SK-N-SH treated with all-trans-retinoic acid at 6 μM for 48 hours (cell line): Measurements from ENCODE around the gene AP1S2.

Experiments used
- ATAC-seq: fragments of 200-7000 bp; cut with Tn5 transposase; 3 replicates; pipeline ENCODE4 v1.9.1; 2020; ENCODE audit warnings: mild to moderate bottlenecking, moderate library complexity
- ARNTL ChIP-seq: fragments of 450-650 bp; formaldehyde crosslinking; IDR thresholded peaks from 2 replicates; pipeline ENCODE4 v1.5.0; 2020; ENCODE audit warnings: low read depth, mild to moderate bottlenecking, moderate library complexity, borderline replicate concordance
- CSDC2 ChIP-seq: fragments of 250-450 bp; sonication (Bioruptor Pico); IDR thresholded peaks from 2 replicates; pipeline ENCODE4 v1.5.0; 2020; ENCODE audit warnings: mild to moderate bottlenecking, moderate library complexity
- ESRRG ChIP-seq: fragments of 250-450 bp; sonication (Bioruptor Pico); IDR thresholded peaks from 2 replicates; pipeline ENCODE4 v1.6.1; 2021; ENCODE audit warnings: mild to moderate bottlenecking
- GLIS3 ChIP-seq: fragments of 250-450 bp; sonication (Bioruptor Pico); IDR thresholded peaks from 2 replicates; pipeline ENCODE4 v1.5.0; 2020; ENCODE audit warnings: mild to moderate bottlenecking, moderate library complexity
- ISL1 ChIP-seq: fragments of 250-450 bp; sonication (Bioruptor Pico); IDR thresholded peaks from 2 replicates; pipeline ENCODE4 v2.1.2; 2022; ENCODE audit warnings: mild to moderate bottlenecking, moderate library complexity
- OSR1 ChIP-seq: fragments of 250-450 bp; sonication (Bioruptor Pico); IDR thresholded peaks from 2 replicates; pipeline ENCODE4 v1.8.0; 2022; ENCODE audit warnings: moderate library complexity, mild to moderate bottlenecking, inconsistent platforms
- PPARA ChIP-seq: fragments of 250-450 bp; sonication (Bioruptor Pico); IDR thresholded peaks from 2 replicates; pipeline ENCODE4 v1.5.0; 2020; ENCODE audit warnings: mild to moderate bottlenecking, borderline replicate concordance
- RARB ChIP-seq: fragments of 250-450 bp; sonication (Bioruptor Pico); IDR thresholded peaks from 2 replicates; pipeline ENCODE4 v1.8.0; 2021; ENCODE audit warnings: mild to moderate bottlenecking, moderate library complexity
- SNAI2 ChIP-seq: fragments of 250-450 bp; sonication (Bioruptor Pico); IDR thresholded peaks from 2 replicates; pipeline ENCODE4 v1.5.0; 2020; ENCODE audit warnings: mild to moderate bottlenecking, moderate library complexity
- TCF4 ChIP-seq: fragments of 250-450 bp; sonication (Bioruptor Pico); IDR thresholded peaks from 2 replicates; pipeline ENCODE4 v1.8.0; 2021; ENCODE audit warnings: mild to moderate bottlenecking, moderate library complexity, borderline replicate concordance
- TOX ChIP-seq: fragments of 250-450 bp; sonication (Bioruptor Pico); IDR thresholded peaks from 2 replicates; pipeline ENCODE4 v1.8.0; 2021; ENCODE audit warnings: mild to moderate bottlenecking, moderate library complexity, borderline replicate concordance
- ZC3H10 ChIP-seq: fragments of 250-450 bp; sonication (Bioruptor Pico); IDR thresholded peaks from 2 replicates; pipeline ENCODE4 v1.5.1; 2021; ENCODE audit warnings: mild to moderate bottlenecking, moderate library complexity
- ZFP3 ChIP-seq: fragments of 250-450 bp; sonication (Bioruptor Pico); IDR thresholded peaks from 2 replicates; pipeline ENCODE4 v1.5.0; 2020; ENCODE audit warnings: mild to moderate bottlenecking, moderate library complexity
- ZFP30 ChIP-seq: fragments of 450-650 bp; formaldehyde crosslinking; IDR thresholded peaks from 2 replicates; pipeline ENCODE4 v1.5.0; 2022; ENCODE audit warnings: mild to moderate bottlenecking, moderate library complexity
- ZNF565 ChIP-seq: fragments of 450-650 bp; formaldehyde crosslinking; conservative IDR thresholded peaks from 2 replicates; pipeline ENCODE4 v1.5.0; 2020; ENCODE audit warnings: low read depth, mild to moderate bottlenecking, moderate library complexity
- ZNF70 ChIP-seq: fragments of 450-650 bp; formaldehyde crosslinking; IDR thresholded peaks from 2 replicates; pipeline ENCODE4 v1.5.0; 2020; ENCODE audit warnings: mild to moderate bottlenecking, moderate library complexity
- ZNF8 ChIP-seq: fragments of 450-650 bp; formaldehyde crosslinking; IDR thresholded peaks from 2 replicates; pipeline ENCODE4 v1.5.0; 2020; ENCODE audit warnings: mild to moderate bottlenecking, moderate library complexity
- TF ChIP-seq, protein P1 (sequence below): fragments of 250-450 bp; sonication (Bioruptor Pico); IDR thresholded peaks from 2 replicates; pipeline ENCODE4 v1.8.0; 2021; ENCODE audit warnings: low read depth, mild to moderate bottlenecking, moderate library complexity, borderline replicate concordance
- TF ChIP-seq, protein P2 (sequence below): fragments of 250-450 bp; sonication (Bioruptor Pico); IDR thresholded peaks from 2 replicates; pipeline ENCODE4 v1.8.0; 2020; ENCODE audit warnings: mild to moderate bottlenecking, moderate library complexity, borderline replicate concordance
- TF ChIP-seq, protein P3 (sequence below): fragments of 250-450 bp; sonication (Bioruptor Pico); IDR thresholded peaks from 2 replicates; pipeline ENCODE4 v1.5.0; 2020; ENCODE audit warnings: mild to moderate bottlenecking, moderate library complexity
- TF ChIP-seq, protein P4 (sequence below): fragments of 250-450 bp; sonication (Bioruptor Pico); IDR thresholded peaks from 2 replicates; pipeline ENCODE4 v1.5.1; 2021; ENCODE audit warnings: mild to moderate bottlenecking, moderate library complexity
- TF ChIP-seq, protein P5 (sequence below): fragments of 250-450 bp; sonication (Bioruptor Pico); IDR thresholded peaks from 2 replicates; pipeline ENCODE4 v1.5.1; 2020; ENCODE audit warnings: low read depth, mild to moderate bottlenecking, moderate library complexity

Gene AP1S2

DNA sequence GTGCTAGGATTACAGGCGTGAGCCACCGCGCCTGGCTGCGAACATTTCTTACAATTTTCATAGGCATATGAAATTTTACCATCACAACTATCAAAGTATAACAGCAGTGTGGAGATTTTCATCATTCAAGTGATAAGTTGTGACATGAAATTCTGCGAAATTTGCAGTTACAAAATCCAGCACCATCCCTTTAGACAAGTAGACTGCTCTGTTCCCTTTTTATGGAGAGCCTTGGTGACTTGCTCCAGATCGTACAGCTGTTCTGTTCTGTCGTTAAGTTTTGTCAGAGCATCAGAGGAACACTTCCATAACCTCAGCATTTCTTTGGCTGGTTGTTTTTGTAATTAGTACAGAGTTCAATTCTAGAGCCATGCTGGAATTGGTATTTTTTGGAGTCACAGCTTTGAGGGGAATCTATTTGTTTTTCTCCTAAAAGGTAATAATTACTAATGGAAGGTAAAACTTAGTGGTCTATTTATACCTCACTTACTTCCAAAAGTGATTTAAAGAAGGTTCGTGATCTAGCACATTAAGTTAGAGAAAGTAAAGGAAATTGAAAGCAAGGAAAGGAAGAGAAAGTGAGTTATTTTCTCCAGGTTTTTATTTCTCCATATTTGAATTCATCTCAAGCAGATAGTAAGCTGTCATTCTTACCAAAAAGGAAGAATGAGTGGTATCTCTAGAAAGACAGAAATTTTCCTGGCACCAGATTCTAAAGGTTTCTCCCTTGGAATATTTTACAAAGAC lies 42.2 kb downstream of the AP1S2 start (continued):
- TF ChIP-seq ZNF8 (CRISPR knock-in tag) (no peak), ZFP3 (CRISPR knock-in tag) (no peak), ESRRG (CRISPR knock-in tag) (no peak), PPARA (CRISPR knock-in tag) (no peak), GLIS3 (no peak), ARNTL (CRISPR knock-in tag) (no peak), ZFP30 (no peak), TOX (no peak)
- TF ChIP-seq, protein P1, sequence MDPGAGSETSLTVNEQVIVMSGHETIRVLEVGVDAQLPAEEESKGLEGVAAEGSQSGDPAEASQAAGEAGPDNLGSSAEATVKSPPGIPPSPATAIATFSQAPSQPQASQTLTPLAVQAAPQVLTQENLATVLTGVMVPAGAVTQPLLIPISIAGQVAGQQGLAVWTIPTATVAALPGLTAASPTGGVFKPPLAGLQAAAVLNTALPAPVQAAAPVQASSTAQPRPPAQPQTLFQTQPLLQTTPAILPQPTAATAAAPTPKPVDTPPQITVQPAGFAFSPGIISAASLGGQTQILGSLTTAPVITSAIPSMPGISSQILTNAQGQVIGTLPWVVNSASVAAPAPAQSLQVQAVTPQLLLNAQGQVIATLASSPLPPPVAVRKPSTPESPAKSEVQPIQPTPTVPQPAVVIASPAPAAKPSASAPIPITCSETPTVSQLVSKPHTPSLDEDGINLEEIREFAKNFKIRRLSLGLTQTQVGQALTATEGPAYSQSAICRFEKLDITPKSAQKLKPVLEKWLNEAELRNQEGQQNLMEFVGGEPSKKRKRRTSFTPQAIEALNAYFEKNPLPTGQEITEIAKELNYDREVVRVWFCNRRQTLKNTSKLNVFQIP (CRISPR knock-in tag), result no peak

DNA sequence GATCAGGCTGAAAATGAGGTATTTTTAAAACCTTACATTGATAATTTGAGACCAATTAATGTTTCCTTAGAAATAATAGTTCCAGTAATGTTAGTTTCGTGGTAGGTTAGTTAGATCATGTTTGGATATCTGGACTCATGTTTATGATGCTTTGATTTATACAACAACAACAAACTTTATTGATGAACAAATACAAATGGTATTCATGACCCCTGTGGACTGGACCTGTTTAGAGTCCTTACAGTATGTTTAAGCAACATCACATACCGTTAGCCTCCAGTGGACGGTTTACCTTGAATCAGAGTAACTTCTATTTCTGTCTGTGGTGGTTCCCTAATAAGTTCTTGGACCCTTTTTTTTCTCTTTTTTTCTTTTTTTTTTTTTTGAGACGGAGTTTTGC lies 46.4 kb downstream of the AP1S2 start:
- ATAC-seq, result no peak

DNA sequence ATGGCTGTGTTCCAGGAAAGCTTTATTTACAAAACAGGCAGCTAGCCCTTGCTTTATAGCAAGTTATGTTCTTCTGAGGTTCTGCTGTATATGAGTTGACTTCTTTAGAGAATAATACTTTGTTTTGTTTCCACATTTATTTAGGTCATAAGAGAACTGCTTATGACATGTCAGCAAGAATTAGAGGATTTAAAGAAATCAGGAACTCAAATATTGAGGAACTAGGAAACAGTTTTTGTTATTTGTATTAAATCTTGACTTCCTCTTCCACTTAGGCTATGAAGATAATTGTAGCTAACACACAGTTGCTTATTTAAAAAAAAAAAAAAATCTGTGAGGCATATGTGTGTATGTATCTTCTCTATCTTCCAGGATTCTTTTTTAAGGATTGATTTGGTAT lies 50.0 kb downstream of the AP1S2 start:
- no peak for ATAC-seq
- TF ChIP-seq, protein P2, sequence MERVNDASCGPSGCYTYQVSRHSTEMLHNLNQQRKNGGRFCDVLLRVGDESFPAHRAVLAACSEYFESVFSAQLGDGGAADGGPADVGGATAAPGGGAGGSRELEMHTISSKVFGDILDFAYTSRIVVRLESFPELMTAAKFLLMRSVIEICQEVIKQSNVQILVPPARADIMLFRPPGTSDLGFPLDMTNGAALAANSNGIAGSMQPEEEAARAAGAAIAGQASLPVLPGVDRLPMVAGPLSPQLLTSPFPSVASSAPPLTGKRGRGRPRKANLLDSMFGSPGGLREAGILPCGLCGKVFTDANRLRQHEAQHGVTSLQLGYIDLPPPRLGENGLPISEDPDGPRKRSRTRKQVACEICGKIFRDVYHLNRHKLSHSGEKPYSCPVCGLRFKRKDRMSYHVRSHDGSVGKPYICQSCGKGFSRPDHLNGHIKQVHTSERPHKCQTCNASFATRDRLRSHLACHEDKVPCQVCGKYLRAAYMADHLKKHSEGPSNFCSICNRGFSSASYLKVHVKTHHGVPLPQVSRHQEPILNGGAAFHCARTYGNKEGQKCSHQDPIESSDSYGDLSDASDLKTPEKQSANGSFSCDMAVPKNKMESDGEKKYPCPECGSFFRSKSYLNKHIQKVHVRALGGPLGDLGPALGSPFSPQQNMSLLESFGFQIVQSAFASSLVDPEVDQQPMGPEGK (CRISPR knock-in tag), result no peak
- TF ChIP-seq ISL1 (CRISPR knock-in tag), result no peak
- TF ChIP-seq, protein P3, sequence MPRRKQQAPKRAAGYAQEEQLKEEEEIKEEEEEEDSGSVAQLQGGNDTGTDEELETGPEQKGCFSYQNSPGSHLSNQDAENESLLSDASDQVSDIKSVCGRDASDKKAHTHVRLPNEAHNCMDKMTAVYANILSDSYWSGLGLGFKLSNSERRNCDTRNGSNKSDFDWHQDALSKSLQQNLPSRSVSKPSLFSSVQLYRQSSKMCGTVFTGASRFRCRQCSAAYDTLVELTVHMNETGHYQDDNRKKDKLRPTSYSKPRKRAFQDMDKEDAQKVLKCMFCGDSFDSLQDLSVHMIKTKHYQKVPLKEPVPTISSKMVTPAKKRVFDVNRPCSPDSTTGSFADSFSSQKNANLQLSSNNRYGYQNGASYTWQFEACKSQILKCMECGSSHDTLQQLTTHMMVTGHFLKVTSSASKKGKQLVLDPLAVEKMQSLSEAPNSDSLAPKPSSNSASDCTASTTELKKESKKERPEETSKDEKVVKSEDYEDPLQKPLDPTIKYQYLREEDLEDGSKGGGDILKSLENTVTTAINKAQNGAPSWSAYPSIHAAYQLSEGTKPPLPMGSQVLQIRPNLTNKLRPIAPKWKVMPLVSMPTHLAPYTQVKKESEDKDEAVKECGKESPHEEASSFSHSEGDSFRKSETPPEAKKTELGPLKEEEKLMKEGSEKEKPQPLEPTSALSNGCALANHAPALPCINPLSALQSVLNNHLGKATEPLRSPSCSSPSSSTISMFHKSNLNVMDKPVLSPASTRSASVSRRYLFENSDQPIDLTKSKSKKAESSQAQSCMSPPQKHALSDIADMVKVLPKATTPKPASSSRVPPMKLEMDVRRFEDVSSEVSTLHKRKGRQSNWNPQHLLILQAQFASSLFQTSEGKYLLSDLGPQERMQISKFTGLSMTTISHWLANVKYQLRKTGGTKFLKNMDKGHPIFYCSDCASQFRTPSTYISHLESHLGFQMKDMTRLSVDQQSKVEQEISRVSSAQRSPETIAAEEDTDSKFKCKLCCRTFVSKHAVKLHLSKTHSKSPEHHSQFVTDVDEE (CRISPR knock-in tag), result no peak
- TF ChIP-seq TCF4, result no peak
- no peak for TF ChIP-seq ZFP3 (CRISPR knock-in tag)

More for the DNA sequence above, 46.4 kb downstream of the AP1S2 start:
- TF ChIP-seq, protein P2 (CRISPR knock-in tag), result no peak
- no peak for TF ChIP-seq ZNF70 (CRISPR knock-in tag)
- TF ChIP-seq ZNF8 (CRISPR knock-in tag), result no peak
- no peak for TF ChIP-seq PPARA (CRISPR knock-in tag)
- TF ChIP-seq ARNTL (CRISPR knock-in tag), result no peak
- TF ChIP-seq, protein P4, sequence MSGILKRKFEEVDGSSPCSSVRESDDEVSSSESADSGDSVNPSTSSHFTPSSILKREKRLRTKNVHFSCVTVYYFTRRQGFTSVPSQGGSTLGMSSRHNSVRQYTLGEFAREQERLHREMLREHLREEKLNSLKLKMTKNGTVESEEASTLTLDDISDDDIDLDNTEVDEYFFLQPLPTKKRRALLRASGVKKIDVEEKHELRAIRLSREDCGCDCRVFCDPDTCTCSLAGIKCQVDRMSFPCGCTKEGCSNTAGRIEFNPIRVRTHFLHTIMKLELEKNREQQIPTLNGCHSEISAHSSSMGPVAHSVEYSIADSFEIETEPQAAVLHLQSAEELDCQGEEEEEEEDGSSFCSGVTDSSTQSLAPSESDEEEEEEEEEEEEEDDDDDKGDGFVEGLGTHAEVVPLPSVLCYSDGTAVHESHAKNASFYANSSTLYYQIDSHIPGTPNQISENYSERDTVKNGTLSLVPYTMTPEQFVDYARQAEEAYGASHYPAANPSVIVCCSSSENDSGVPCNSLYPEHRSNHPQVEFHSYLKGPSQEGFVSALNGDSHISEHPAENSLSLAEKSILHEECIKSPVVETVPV, result no peak
- no peak for TF ChIP-seq ZNF565 (CRISPR knock-in tag)
- TF ChIP-seq, protein P3 (CRISPR knock-in tag), result no peak
- TF ChIP-seq TOX, result no peak
- TF ChIP-seq CSDC2 (CRISPR knock-in tag), result no peak
- TF ChIP-seq, protein P5, sequence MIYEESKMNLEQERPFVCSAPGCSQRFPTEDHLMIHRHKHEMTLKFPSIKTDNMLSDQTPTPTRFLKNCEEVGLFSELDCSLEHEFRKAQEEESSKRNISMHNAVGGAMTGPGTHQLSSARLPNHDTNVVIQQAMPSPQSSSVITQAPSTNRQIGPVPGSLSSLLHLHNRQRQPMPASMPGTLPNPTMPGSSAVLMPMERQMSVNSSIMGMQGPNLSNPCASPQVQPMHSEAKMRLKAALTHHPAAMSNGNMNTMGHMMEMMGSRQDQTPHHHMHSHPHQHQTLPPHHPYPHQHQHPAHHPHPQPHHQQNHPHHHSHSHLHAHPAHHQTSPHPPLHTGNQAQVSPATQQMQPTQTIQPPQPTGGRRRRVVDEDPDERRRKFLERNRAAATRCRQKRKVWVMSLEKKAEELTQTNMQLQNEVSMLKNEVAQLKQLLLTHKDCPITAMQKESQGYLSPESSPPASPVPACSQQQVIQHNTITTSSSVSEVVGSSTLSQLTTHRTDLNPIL (CRISPR knock-in tag), result no peak
- TF ChIP-seq ESRRG (CRISPR knock-in tag), result no peak
- TF ChIP-seq TCF4, result no peak
- no peak for TF ChIP-seq ZFP30
- no peak for TF ChIP-seq OSR1 (CRISPR knock-in tag)
- no peak for TF ChIP-seq GLIS3
- no peak for TF ChIP-seq SNAI2 (CRISPR knock-in tag)
- TF ChIP-seq ZC3H10 (CRISPR knock-in tag), result no peak
- no peak for TF ChIP-seq RARB (CRISPR knock-in tag)
- TF ChIP-seq, all 23 proteins: peak for 0
